GM20000 (cell line): ENCODE results near the gene ZNF574.

Experiments
- DNase-seq: peaks from one replicate; pipeline ENCODE4 v3.0.0; 2012; ENCODE audit warnings: low spot score
- CTCF ChIP-seq: IDR thresholded peaks from 2 replicates; pipeline ENCODE4 v1.5.1; 2012; ENCODE audit warnings: mild to moderate bottlenecking, control low read depth; ENCODE audit errors: extremely low read depth, missing control alignments

Gene ZNF574

GRCh38 chr19:42123765-42124164 is 47.8 kb downstream of the ZNF574 start:
- no peak for TF ChIP-seq CTCF
- DNase-seq = no peak

DNA sequence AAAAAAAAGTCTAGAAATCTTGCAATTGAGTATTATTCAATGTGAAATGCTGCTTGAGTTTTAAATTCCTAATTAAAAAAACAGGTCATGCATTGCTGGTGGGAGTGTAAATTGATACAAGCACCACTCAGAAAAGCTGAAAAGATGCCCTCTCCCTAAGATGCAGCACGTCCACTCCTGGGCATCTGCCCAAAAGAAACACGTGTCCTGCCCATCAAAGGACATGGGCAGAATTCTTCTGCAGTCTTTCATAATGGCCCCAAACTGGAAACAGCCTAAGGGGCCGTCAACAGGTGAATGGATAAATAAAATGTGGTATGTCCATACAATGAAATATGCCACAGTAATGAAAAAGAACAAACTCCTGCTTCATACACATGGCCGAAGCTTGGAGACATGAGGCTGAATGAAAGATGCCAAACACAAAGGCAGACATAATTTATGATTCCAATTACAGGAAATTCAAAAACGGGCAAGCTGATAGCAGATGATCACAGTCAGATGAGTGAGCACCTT is 48.5 kb downstream of the ZNF574 start:
- no peak for DNase-seq
- no peak for TF ChIP-seq CTCF

- no peak for TF ChIP-seq CTCF
- no peak for DNase-seq
Observed at GRCh38 chr19:42125536-42125935, 49.6 kb downstream of the ZNF574 start.

DNA sequence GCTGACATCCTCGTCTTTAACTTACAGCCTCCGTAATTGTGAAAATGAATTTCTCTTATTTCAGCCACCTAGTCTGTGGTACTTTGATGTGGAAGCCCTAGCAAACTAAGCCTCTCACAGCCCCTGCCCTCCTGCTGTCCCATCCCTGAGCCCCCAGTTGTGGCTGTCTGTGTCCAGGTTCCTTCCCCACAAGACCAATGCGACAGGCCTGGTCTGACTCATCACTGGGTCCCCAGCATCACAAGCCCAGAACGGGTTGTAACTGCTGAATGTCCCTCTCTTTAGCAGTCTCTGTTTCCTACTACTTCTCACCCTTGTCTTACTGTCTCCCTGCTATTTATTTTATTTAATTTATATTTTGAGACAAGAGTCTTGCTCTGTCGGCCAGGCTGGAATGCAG is 50.6 kb downstream of the ZNF574 start:
- TF ChIP-seq CTCF = no peak
- DNase-seq = no peak

GRCh38 chr19:42129399-42130253 is 53.7 kb downstream of the ZNF574 start:
- TF ChIP-seq CTCF = no peak
- DNase-seq = peak; percentile 84

GRCh38 chr19:42130254-42130573 is 54.2 kb downstream of the ZNF574 start:
- TF ChIP-seq CTCF = no peak
- no peak for DNase-seq
